Measurements from ENCODE around the gene KLHL2. TPM values are rescaled to one million over a fixed set of nuclear protein-coding genes. Genes with fewer than 3 reads are reported as not detected.
"Not testable (repeated sequence)": the region's sequence is repeated elsewhere in the genome, so short reads cannot be mapped to it uniquely, and the experiment has no call there.

The KLHL2 gene
- total RNA-seq, 1 donor from 2014 or later: 16.0 TPM

GRCh38 chr4:165331823-165332222 is 124.5 kb downstream of the KLHL2 start:
- DNase-seq (ENCODE audit: low spot score): no peak
- H3K27ac Mint-ChIP-seq (ENCODE audit: unreplicated experiment): peak overlapping the region; percentile 92
- H3K27me3 Mint-ChIP-seq (ENCODE audit: low read depth): no peaks in the 10 kb centered on the region
- no peaks in the 10 kb centered on the region for H3K9me3 Mint-ChIP-seq (ENCODE audit: low read depth)
- TF ChIP-seq CTCF (IDR thresholded peaks at IDR 0.05): no peak
- H3K36me3 Mint-ChIP-seq (ENCODE audit: low read depth): peaks cover 4% of the 10 kb centered on the region
- H3K4me1 Mint-ChIP-seq (ENCODE audit: low read depth): peaks cover 47% of the 10 kb centered on the region
- peak overlapping the region; percentile 68 for H3K4me3 Mint-ChIP-seq (ENCODE audit: unreplicated experiment)

- H3K4me1 Mint-ChIP-seq (ENCODE audit: low read depth): peaks cover 50% of the 10 kb centered on the region
- no peaks in the 10 kb centered on the region for H3K9me3 Mint-ChIP-seq (ENCODE audit: low read depth)
- H3K27ac Mint-ChIP-seq (ENCODE audit: unreplicated experiment): peak overlapping the region; percentile 92
- peak overlapping the region; percentile 68 for H3K4me3 Mint-ChIP-seq (ENCODE audit: unreplicated experiment)
- peaks cover 4% of the 10 kb centered on the region for H3K36me3 Mint-ChIP-seq (ENCODE audit: low read depth)
- H3K27me3 Mint-ChIP-seq (ENCODE audit: low read depth): no peaks in the 10 kb centered on the region
- no peak for TF ChIP-seq CTCF (IDR thresholded peaks at IDR 0.05)
- DNase-seq (ENCODE audit: low spot score): no peak
Observed at GRCh38 chr4:165332502-165332901, 125.1 kb downstream of the KLHL2 start.

GRCh38 chr4:165335163-165335703 is 127.9 kb downstream of the KLHL2 start:
- no peak overlapping the region for H3K4me3 Mint-ChIP-seq (ENCODE audit: unreplicated experiment)
- H3K4me1 Mint-ChIP-seq (ENCODE audit: low read depth): peaks cover 50% of the 10 kb centered on the region
- TF ChIP-seq CTCF (IDR thresholded peaks at IDR 0.05): no peak
- no peaks in the 10 kb centered on the region for H3K9me3 Mint-ChIP-seq (ENCODE audit: low read depth)
- peaks cover 9% of the 10 kb centered on the region for H3K36me3 Mint-ChIP-seq (ENCODE audit: low read depth)
- no peaks in the 10 kb centered on the region for H3K27me3 Mint-ChIP-seq (ENCODE audit: low read depth)
- DNase-seq (ENCODE audit: low spot score): no peak
- no peak overlapping the region for H3K27ac Mint-ChIP-seq (ENCODE audit: unreplicated experiment)

GRCh38 chr4:165336743-165337142 is 129.4 kb downstream of the KLHL2 start:
- Mint-ChIP-seq H3K27me3 (ENCODE audit: low read depth) (no peaks in the 10 kb centered on the region), H3K27ac (ENCODE audit: unreplicated experiment) (no peak overlapping the region), H3K36me3 (ENCODE audit: low read depth) (peaks cover 12% of the 10 kb centered on the region), H3K9me3 (ENCODE audit: low read depth) (no peaks in the 10 kb centered on the region), H3K4me1 (ENCODE audit: low read depth) (peaks cover 35% of the 10 kb centered on the region), H3K4me3 (ENCODE audit: unreplicated experiment) (no peak overlapping the region)
- no peak for TF ChIP-seq CTCF (IDR thresholded peaks at IDR 0.05)
- DNase-seq (ENCODE audit: low spot score): no peak

- H3K27me3 Mint-ChIP-seq (ENCODE audit: low read depth); H3K9me3 Mint-ChIP-seq (ENCODE audit: low read depth); H3K36me3 Mint-ChIP-seq (ENCODE audit: low read depth); H3K4me1 Mint-ChIP-seq (ENCODE audit: low read depth); H3K27ac Mint-ChIP-seq (ENCODE audit: unreplicated experiment); DNase-seq (ENCODE audit: low spot score); H3K4me3 Mint-ChIP-seq (ENCODE audit: unreplicated experiment): not testable (repeated sequence)
Observed at GRCh38 chr4:165342340-165342739, 135.0 kb downstream of the KLHL2 start.

Measured in chondrocyte (in vitro differentiated cells).